ENCODE data around the gene KRT14. TPM values are rescaled to one million over a fixed set of nuclear protein-coding genes. Genes with fewer than 3 reads are reported as not detected.
A peak's percentile ranks its signal among the peaks of the same experiment; 100 is the strongest.

KRT14 gene
- total and polyA plus RNA-seq, 10 donors, result 0.06 to 0.79 (median 0.17) TPM; not detected in 6

DNA sequence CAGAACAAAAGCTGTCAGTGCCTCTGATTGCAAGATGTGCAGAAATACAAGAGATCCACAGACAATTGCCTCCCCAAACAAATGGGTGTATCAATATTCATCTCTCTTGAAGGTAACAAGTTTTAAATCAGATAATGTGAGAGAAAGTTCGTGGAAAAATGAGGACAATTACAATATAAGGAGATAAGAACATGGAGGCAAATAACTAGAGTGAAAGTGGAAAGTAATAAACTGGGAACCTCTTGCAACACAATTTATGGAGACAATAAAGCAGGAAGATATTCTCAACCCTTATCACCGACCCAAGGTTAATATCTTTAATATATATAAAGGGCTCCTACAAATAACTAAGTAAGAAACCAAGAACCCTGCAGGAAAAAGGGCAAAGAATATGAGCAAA is 44.3 kb downstream of the KRT14 start:
- 45 to 61% (median 58%) methylated on average over 2 of the region's 2 CpGs for WGBS, 5 donors
- no peak for TF ChIP-seq POLR2AphosphoS5 (IDR thresholded peaks at IDR 0.05)
- no peak for TF ChIP-seq POLR2A (IDR thresholded peaks at IDR 0.05)
- TF ChIP-seq, protein P1, sequence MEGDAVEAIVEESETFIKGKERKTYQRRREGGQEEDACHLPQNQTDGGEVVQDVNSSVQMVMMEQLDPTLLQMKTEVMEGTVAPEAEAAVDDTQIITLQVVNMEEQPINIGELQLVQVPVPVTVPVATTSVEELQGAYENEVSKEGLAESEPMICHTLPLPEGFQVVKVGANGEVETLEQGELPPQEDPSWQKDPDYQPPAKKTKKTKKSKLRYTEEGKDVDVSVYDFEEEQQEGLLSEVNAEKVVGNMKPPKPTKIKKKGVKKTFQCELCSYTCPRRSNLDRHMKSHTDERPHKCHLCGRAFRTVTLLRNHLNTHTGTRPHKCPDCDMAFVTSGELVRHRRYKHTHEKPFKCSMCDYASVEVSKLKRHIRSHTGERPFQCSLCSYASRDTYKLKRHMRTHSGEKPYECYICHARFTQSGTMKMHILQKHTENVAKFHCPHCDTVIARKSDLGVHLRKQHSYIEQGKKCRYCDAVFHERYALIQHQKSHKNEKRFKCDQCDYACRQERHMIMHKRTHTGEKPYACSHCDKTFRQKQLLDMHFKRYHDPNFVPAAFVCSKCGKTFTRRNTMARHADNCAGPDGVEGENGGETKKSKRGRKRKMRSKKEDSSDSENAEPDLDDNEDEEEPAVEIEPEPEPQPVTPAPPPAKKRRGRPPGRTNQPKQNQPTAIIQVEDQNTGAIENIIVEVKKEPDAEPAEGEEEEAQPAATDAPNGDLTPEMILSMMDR (IDR thresholded peaks at IDR 0.05 in 8 of 11, conservative IDR thresholded peaks at IDR 0.05 in 3 of 11), result no peak

DNA sequence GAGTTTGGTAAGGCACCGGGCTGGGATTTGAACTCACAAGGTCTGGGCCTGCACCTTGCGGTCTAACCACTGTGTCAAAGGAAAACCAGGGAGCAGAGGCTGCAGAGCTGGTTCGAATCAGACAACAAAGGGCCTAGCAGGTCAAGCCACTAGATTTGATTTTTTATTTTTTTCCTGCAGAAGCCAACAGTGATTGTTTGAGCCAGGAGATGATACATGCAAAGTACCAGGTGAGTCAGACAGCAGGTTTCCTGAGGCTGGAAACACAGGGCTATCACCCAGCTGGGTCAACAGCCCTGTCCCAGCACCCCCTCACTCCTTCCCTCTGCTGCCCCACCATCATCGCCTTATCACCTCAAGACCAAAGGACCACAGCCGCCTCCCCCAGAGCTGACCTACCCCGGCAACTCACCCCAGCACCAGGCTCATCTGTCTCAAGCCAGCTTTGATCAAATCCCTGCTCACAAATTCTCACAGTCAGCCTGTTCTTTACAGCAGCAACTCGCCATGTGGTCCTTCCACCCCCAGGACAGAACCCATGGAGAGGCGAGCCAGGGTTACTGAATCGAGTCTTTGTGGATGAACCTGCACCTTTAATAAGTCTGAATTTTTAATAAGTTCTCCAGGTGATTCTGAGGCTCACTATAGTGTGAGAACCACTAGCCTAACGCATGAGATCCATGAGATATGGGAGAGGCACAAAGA is 45.6 kb downstream of the KRT14 start:
- Histone ChIP-seq H3K36me3 (no peaks in the 10 kb centered on the region), H3K27me3 (replicated peaks in 1 of 7) (peaks cover 0 to 13% (median 0%) of the 10 kb centered on the region in 7 donors), H3K4me3 (no peak overlapping the region), H3K9me3 (no peaks in the 10 kb centered on the region), H3K4me1 (no peaks in the 10 kb centered on the region), H3K27ac (no peak overlapping the region)
- WGBS, 5 donors, result 81 to 89% (median 87%) methylated on average over 10 of the region's 10 CpGs
- intact Hi-C loops (cut with DNase I; ENCODE audit: low total_unique reads), result no loop called here
- peak; percentile 35 for DNase-seq
- TF ChIP-seq, protein P1 (IDR thresholded peaks at IDR 0.05 in 8 of 11, conservative IDR thresholded peaks at IDR 0.05 in 3 of 11), result no peak
- TF ChIP-seq POLR2A (IDR thresholded peaks at IDR 0.05) (no peak), POLR2AphosphoS5 (IDR thresholded peaks at IDR 0.05) (no peak)

More for the DNA sequence above, 44.3 kb downstream of the KRT14 start:
- peaks cover 0 to 10% (median 0%) of the 10 kb centered on the region in 8 donors for H3K9me3 ChIP-seq
- peaks cover 0 to 7% (median 0%) of the 10 kb centered on the region in 7 donors for H3K27me3 ChIP-seq (replicated peaks in 1 of 7)
- intact Hi-C loops (cut with DNase I; ENCODE audit: low total_unique reads), result no loop called here
- H3K27ac ChIP-seq, result no peak overlapping the region
- no peaks in the 10 kb centered on the region for H3K4me1 ChIP-seq
- DNase-seq, result no peak
- no peaks in the 10 kb centered on the region for H3K36me3 ChIP-seq
- no peak overlapping the region for H3K4me3 ChIP-seq

DNA sequence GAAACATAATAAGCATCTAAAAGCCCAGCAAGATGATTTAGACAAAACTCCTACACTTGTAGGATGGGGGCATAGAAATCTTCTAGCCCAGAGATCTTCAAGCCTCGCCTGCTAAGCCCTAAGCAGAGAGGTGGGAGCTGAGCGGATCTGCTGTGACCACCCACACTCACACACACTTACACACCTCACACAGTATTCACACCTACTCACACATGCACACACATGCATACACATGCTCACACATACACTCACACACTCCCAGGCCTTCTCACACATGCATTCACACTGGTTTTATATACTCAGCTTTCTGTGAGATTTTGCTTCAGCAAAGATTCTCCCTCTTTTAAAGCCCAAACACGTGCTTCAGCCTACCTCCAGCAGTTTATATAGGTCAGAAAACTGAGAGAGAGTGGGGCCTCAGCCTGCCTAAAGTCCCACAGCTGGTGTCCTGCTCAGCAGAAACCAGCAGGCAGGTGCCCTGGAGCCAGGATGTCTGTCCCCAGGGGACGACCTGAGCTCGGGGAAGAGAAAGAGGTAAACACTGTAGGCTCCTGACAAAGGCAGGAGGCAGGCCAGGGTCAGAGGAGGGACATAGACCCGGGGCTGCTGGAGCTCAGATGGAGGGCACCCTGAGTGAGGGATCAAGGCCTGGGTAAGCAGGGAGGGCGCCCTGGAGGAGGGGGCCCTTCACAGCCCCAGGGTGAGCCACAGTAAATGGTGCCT is 46.6 kb downstream of the KRT14 start:
- Histone ChIP-seq H3K27me3 (replicated peaks in 1 of 7) (peaks cover 0 to 22% (median 0%) of the 10 kb centered on the region in 7 donors), H3K36me3 (no peaks in the 10 kb centered on the region), H3K9me3 (no peaks in the 10 kb centered on the region), H3K4me3 (no peak overlapping the region), H3K27ac (no peak overlapping the region), H3K4me1 (no peaks in the 10 kb centered on the region)
- intact Hi-C loops (cut with DNase I; ENCODE audit: low total_unique reads), result no loop called here
- DNase-seq, result peak; percentile 37
- TF ChIP-seq, protein P1 (IDR thresholded peaks at IDR 0.05 in 8 of 11, conservative IDR thresholded peaks at IDR 0.05 in 3 of 11), result no peak
- TF ChIP-seq POLR2A (IDR thresholded peaks at IDR 0.05) (no peak), POLR2AphosphoS5 (IDR thresholded peaks at IDR 0.05) (no peak)
- 63 to 76% (median 72%) methylated on average over 7 of the region's 7 CpGs for WGBS, 5 donors

DNA sequence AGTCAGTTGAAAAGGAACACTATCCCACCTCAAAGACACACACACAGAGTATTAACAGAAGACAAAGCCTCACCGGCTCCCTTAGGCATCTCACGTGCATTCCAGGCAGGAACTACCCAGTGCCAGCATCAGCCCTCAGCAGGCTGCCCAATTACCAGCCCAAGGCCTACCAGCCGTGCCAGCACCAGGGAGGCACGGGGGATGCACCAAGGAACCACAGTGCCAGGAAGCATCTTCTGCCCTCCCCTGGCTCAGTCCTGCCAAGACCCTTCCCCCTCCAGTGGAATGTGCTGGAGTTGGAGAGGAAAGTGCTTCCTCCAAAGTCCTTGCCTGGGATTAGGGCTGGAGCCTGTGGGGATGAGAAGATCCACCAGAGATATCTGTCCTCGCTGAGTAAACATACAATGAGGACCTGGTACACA is 47.6 kb downstream of the KRT14 start:
- TF ChIP-seq POLR2AphosphoS5 (IDR thresholded peaks at IDR 0.05), result no peak
- TF ChIP-seq, protein P1 (IDR thresholded peaks at IDR 0.05 in 8 of 11, conservative IDR thresholded peaks at IDR 0.05 in 3 of 11), result no peak
- TF ChIP-seq POLR2A (IDR thresholded peaks at IDR 0.05), result no peak

More for the DNA sequence above, 47.6 kb downstream of the KRT14 start:
- Histone ChIP-seq H3K4me3 (no peak overlapping the region), H3K36me3 (no peaks in the 10 kb centered on the region), H3K9me3 (no peaks in the 10 kb centered on the region), H3K4me1 (no peaks in the 10 kb centered on the region), H3K27me3 (replicated peaks in 1 of 7) (peaks cover 0 to 27% (median 0%) of the 10 kb centered on the region in 7 donors), H3K27ac (no peak overlapping the region)
- WGBS, 5 donors, result 77 to 91% (median 82%) methylated on average over 5 of the region's 5 CpGs
- DNase-seq, result peak; percentile 37
- intact Hi-C loops (cut with DNase I; ENCODE audit: low total_unique reads), result no loop called here

Measured in spleen (tissue), 11 donors.